ACC112 (cell line): ENCODE measurements around the gene MSI2.

Experiments
- H2AFZ ChIP-seq: fragments of 200-600 bp; sonication (generic); one replicate; pipeline ENCODE4 v1.6.0; 2017; ENCODE audit warnings: antibody characterized with exemption, low read length; ENCODE audit not compliant: unreplicated experiment
- H3K27ac ChIP-seq: fragments of 200-600 bp; sonication (generic); 2 replicates; pipeline ENCODE4 v1.5.1; 2014; ENCODE audit warnings: low read depth, mild to moderate bottlenecking, antibody characterized with exemption, low read length, moderate library complexity
- H3K27me3 ChIP-seq: fragments of 200-600 bp; sonication (generic); 2 replicates; pipeline ENCODE4 v1.6.1; 2014; ENCODE audit warnings: mild to moderate bottlenecking, antibody characterized with exemption, low read length, moderate library complexity, mixed read lengths; ENCODE audit not compliant: insufficient read depth
- H3K36me3 ChIP-seq: fragments of 200-600 bp; sonication (generic); 2 replicates; pipeline ENCODE4 v1.6.1; 2016; ENCODE audit warnings: mild to moderate bottlenecking, antibody characterized with exemption, low read length, moderate library complexity, mixed read lengths; ENCODE audit not compliant: insufficient read depth
- H3K4me1 ChIP-seq: fragments of 200-600 bp; sonication (generic); one replicate; pipeline ENCODE4 v1.6.1; 2016; ENCODE audit warnings: low read length, mixed read lengths; ENCODE audit not compliant: insufficient read depth, unreplicated experiment, control insufficient read depth
- H3K4me3 ChIP-seq: fragments of 200-600 bp; sonication (generic); 2 replicates; pipeline ENCODE4 v1.5.1; 2014; ENCODE audit warnings: mild to moderate bottlenecking, low read depth, low read length
- H3K79me2 ChIP-seq: fragments of 200-600 bp; sonication (generic); one replicate; pipeline ENCODE4 v1.6.0; 2016; ENCODE audit warnings: low read length; ENCODE audit not compliant: control insufficient read depth, unreplicated experiment, insufficient read depth

Gene MSI2

DNA sequence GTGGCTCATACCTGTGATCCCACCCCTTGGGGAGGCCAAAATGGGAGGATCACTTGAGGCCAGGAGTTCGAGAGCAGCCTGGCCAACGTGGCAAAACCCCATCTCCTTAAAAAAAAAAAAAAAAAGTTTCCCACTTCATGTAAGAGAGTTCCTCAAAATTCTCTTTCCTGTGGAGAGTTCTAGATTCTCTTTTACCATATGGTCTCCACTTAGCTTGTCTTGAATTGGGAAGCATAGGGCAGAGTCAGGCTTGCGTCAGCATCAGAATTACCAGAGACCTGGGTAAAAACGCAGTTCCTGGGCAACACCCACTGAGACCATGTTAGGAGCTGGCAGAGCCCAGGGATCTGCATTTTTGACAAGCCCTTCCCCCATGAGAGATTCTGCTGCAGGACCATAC, 330.4 kb downstream of the MSI2 start:
- H3K79me2 ChIP-seq, result no peaks in the 10 kb centered on the region
- H3K27me3 ChIP-seq, result no peaks in the 10 kb centered on the region
- no peak overlapping the region for H2AFZ ChIP-seq
- no peak overlapping the region for H3K27ac ChIP-seq
- no peak overlapping the region for H3K4me3 ChIP-seq
- H3K4me1 ChIP-seq, result peaks cover 13% of the 10 kb centered on the region
- no peaks in the 10 kb centered on the region for H3K36me3 ChIP-seq

DNA sequence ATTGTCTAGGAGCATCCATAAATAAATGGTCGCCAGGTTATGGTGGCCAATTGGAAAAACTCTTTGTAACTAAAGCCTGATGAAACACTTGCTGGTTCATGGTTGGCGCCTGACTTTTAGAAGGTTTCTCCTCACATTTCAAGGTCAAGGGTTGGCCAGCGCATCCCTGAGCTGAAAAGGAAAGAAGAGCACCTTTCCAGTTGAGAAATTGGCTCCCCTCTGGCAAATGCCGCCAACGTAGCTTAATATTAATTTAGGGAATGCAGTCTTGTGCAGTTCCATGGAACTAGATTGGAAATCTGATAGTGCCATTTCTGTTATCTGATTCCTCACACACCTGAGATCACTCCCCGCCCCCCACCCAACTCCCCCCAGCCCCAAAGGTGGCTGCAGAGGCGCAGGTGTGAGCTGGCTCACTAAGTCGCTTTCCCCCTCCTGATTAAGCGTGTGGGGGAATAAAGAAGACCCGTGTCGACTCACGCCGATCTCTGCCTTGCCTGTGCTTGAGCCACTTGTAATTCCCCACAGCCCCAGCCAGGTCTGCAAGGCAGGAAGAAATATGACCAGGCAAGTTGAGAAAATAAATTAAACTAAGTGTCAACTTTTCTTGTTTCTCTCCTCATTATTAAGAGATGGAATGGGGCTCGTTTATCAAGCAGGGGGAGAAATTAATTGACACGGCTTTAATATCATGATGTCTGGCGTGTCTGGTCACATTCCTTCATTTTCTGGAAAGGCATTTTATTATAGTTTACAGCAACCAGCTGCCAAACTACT, 331.1 kb downstream of the MSI2 start:
- Histone ChIP-seq H3K27ac (no peak overlapping the region), H2AFZ (no peak overlapping the region), H3K4me1 (peaks cover 13% of the 10 kb centered on the region), H3K36me3 (no peaks in the 10 kb centered on the region), H3K27me3 (no peaks in the 10 kb centered on the region), H3K4me3 (no peak overlapping the region), H3K79me2 (no peaks in the 10 kb centered on the region)

DNA sequence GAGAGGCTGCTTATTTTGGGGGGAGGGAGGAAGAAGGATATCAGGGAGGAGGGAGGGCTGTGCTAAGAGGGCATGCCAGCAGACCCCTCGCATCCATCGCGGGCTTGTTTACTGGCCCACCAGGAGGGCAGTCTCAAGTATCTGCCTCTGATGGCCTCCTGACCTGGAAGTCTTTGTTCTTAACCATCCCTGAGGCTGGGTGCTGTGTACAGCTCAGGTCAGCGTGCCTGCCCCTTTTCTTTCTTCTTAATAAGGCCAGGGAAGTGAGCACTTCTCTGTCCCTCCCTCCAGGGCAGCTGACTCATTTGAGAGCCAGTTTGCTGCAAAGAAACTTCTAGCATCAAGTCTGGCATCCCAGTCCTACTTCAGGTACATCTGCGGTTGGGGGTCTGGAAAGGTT, 331.8 kb downstream of the MSI2 start:
- no peaks in the 10 kb centered on the region for H3K36me3 ChIP-seq
- no peak overlapping the region for H3K4me3 ChIP-seq
- H2AFZ ChIP-seq, result no peak overlapping the region
- no peaks in the 10 kb centered on the region for H3K27me3 ChIP-seq
- H3K4me1 ChIP-seq, result peaks cover 13% of the 10 kb centered on the region
- H3K27ac ChIP-seq, result no peak overlapping the region
- no peaks in the 10 kb centered on the region for H3K79me2 ChIP-seq

DNA sequence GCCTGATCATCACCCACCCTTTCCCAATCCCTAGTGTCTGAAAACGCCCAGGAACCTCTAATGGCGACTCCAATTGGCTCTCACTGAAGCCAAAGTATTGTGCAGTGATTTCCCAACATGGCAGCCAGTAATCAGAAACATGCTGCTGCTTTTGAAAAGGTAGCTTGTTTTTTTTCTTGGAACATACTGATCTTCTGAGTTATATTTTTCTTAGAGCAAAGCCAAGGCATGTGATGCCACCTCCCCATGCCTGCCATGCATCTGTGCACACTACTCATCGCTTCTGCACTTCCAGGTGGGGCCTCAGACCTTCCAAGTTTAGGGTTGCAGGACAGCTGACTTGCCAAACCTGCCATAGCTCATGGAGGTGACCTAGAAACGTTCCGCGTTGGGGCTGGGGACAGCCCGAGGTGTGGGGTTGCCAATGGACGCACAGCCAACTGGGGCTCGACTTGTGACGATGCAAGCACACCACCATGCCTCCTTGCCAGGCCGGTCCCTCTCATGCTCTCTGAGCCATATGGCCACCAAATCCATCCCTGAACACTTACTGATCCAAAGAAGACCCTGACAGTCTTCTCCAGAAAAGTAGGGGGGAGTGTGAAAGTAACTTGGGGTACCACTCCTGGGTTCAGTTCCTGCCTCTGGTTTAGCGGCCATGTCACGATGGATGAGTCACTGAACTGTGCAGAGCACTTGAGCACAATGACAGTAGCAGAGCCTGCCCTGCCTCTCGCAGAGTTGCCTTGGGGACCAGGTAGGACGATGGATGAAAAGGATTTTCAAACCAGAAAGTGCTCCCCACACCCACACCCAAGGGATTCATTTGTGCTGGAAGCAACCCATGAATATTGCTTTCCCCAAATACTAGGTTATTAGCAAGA, 333.1 kb downstream of the MSI2 start:
- Histone ChIP-seq H3K27ac (no peak overlapping the region), H3K27me3 (no peaks in the 10 kb centered on the region), H3K36me3 (no peaks in the 10 kb centered on the region), H2AFZ (no peak overlapping the region), H3K4me1 (peaks cover 13% of the 10 kb centered on the region), H3K79me2 (no peaks in the 10 kb centered on the region), H3K4me3 (no peak overlapping the region)

DNA sequence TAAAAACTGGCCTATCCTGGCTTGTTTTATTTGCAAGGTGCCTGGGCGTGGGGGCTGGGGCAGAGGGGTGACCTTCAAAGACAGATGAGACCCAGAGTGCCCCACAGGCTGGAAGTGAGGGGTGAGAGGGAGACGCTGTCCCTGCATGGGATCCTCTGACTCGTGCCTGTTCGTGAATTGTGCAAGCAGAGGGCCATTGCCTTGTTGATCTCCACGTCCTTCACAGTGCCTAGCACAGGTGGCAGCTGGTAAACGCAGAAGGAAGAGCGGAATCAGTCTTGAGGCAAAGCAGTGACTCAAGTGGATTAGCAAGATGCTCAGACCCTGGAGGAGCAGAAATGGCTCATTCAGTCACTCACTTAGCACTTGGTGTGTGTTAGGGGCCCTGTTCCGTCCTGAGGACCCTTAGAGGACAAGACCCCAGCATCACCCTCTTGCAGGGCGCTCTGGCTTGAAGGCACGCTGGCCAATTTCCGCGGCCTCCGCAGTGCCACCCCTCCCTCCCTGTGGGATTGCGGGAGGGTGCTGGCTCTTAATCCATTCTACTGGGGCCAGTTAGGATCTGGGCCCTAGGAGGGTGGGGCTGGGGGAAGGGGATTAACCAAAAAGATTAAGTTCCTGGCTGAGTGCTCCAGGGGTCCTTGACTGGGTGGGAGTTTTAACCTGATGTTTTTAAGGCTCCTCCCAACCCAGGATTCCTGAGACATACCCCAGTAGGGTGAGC, 337.6 kb downstream of the MSI2 start:
- H3K36me3 ChIP-seq, result no peaks in the 10 kb centered on the region
- peaks cover 5% of the 10 kb centered on the region for H3K4me1 ChIP-seq
- no peak overlapping the region for H3K27ac ChIP-seq
- no peak overlapping the region for H3K4me3 ChIP-seq
- H3K79me2 ChIP-seq, result no peaks in the 10 kb centered on the region
- H3K27me3 ChIP-seq, result no peaks in the 10 kb centered on the region
- H2AFZ ChIP-seq, result no peak overlapping the region

DNA sequence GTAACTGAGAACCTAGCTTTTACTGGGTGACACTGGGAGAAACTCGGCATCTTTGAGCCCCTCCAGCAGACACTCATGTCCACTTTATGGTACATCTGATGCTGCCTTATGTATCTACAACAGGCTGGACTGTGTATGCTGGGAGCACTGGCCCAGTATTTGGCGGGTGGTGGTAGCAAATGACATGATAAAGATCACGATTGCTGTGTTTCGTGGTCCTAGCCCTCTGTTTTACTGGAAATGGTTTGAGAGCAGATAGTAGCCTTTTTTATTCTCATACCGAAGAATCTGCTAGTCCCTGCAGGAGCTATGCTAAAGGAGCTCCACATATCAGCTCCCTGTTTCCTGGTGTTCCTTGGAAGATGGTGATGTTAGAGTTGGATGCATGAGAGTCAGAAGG, 338.4 kb downstream of the MSI2 start:
- Histone ChIP-seq H3K4me1 (no peaks in the 10 kb centered on the region), H3K27me3 (no peaks in the 10 kb centered on the region), H3K4me3 (no peak overlapping the region), H3K27ac (no peak overlapping the region), H2AFZ (no peak overlapping the region), H3K36me3 (no peaks in the 10 kb centered on the region), H3K79me2 (no peaks in the 10 kb centered on the region)

DNA sequence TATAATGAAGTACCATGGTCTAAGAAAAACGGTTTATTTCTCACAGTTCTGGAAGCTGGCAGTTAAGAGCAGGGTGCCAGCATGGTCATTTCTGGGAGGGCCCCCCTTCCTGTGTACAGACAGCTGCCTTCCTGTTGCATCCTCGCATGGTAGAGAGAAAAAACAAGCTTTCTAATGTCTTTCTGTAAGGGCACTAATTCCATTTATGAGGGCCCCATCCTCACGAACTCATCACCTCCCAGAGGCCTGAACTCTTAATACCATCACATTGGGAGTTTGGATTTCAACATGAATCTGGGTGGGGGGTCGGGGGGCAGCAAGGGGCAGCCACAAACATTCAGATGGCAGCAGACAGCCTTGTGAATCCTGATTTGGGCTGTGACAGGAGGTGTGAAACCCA, 339.1 kb downstream of the MSI2 start:
- Histone ChIP-seq H3K4me1 (no peaks in the 10 kb centered on the region), H3K4me3 (no peak overlapping the region), H3K27ac (no peak overlapping the region), H3K27me3 (no peaks in the 10 kb centered on the region), H3K79me2 (no peaks in the 10 kb centered on the region), H2AFZ (no peak overlapping the region), H3K36me3 (no peaks in the 10 kb centered on the region)

DNA sequence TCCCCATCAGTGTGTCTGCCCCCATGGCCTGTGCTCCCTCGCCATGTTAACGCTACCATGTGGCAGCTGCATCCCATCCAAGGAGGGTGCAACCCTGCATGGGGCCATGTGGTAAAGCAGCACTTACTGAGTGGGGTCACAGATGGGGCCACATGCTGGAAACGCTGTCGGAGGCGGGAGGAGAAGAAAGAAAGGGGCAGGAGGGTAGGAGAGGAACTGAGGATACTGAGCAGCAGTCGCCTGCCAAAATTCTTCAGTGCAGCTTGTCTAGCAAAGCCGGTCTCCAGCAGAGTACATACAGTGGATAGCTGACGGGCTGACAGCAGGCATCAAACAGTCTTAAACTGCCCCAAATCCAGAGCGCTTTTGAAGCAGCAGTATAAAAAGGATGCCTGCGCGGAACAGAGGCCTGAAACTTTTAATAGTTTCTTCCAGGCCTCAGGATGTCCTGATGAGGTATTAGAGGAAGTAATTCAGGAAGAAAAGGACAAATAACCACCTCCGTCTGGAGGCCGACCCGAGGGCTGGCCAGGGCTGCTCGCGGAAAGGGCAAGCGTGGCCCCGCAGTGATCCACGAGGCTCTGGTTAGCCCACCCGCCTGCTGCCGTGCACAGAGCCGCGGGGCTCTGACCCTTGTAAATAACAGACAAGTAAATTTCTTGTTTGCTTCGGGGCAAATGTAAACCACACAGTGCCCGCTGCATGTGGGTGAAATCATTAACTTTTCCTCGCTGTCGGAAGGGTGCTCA, 339.8 kb downstream of the MSI2 start:
- no peaks in the 10 kb centered on the region for H3K79me2 ChIP-seq
- no peaks in the 10 kb centered on the region for H3K4me1 ChIP-seq
- no peak overlapping the region for H3K4me3 ChIP-seq
- no peak overlapping the region for H2AFZ ChIP-seq
- no peaks in the 10 kb centered on the region for H3K27me3 ChIP-seq
- H3K27ac ChIP-seq, result no peak overlapping the region
- H3K36me3 ChIP-seq, result no peaks in the 10 kb centered on the region

DNA sequence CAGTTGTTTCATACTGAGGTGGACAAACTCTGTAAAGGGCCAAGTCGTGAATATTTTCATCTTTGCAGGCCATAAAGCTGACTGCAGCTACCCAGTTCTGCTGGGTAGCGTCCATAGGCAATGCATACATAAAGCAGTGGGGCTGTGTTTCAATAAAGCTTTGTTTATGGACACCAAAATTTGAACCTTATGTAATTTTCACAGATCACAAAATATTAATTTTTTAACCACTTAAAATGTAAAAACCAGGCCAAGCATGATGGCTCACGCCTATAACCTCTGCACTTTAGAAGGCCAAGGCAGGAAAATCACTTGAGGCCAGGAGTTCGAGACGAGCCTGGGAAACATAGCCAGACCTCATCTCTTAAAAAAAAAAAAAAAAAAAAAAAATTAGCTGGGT, 340.8 kb downstream of the MSI2 start:
- H3K27me3 ChIP-seq, result no peaks in the 10 kb centered on the region
- no peaks in the 10 kb centered on the region for H3K36me3 ChIP-seq
- H3K4me1 ChIP-seq, result no peaks in the 10 kb centered on the region
- H3K27ac ChIP-seq, result no peak overlapping the region
- H2AFZ ChIP-seq, result no peak overlapping the region
- no peaks in the 10 kb centered on the region for H3K79me2 ChIP-seq
- no peak overlapping the region for H3K4me3 ChIP-seq
